NCI-H345 treated with DMSO at 0.1 percent for 48 hours (cell line): ENCODE data around the gene PCYT2.

Experiments
- DNase-seq: peaks from one replicate; lab custom pipeline; 2025; ENCODE audit not compliant: unreplicated experiment; lab: John Stamatoyannopoulos, UW

Gene PCYT2

DNA sequence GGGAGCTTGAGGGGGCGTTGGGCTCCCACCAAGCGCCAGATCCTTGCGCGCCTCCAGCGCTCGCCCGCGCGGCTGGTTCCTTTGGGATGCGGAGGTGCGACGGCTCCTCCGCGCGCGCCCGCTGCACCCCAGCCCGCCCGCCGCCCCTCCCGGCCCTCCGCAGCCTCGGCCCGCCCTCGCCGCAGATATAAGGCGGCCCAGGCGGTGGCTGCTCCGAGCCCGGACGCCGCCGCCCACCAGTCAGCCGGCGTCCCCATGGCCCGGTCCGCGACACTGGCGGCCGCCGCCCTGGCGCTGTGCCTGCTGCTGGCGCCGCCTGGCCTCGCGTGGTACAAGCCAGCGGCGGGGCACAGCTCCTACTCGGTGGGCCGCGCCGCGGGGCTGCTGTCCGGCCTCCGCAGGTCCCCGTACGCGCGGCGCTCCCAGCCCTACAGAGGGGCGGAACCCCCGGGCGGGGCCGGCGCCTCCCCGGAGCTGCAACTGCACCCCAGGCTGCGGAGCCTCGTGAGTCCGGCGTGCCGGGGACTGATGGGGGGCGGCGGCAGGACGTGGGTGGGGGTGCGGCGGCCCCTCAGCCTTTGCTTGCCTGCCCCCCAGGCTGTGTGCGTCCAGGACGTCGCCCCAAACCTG is 9.1 kb downstream of the PCYT2 start, which contains the start of gene NPB:
TSS of gene NPB (plus strand) at position 216 of the 630 bp plus-strand sequence. CDS start at position 256, 40 bp downstream.
- no peak for DNase-seq

- no peak for DNase-seq
Observed at GRCh38 chr17:81901167-81902022, 9.8 kb downstream of the PCYT2 start.

GRCh38 chr17:81900181-81900820 is 10.9 kb downstream of the PCYT2 start:
- no peak for DNase-seq

GRCh38 chr17:81899514-81900166 is 11.6 kb downstream of the PCYT2 start:
- DNase-seq: no peak

DNA sequence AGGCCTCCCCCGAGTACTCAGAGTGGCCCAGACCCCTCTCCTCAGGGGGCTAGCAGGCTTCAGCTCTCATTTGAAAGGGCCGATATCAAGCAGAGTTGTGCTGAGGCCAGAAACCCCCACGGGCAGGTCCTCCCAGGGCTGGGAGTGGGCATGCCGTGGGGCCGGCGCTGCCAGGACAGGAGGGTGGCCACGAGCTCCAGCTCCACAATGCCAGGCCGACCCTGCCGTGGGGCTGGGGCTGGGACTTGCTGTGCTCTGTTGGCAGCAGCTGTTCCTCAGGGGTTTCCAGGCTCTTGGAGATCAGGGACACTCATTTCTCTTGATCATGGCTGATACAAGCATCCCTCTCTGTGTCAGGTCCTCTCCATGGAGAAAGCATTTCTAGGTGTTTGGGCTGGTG is 12.3 kb downstream of the PCYT2 start:
- DNase-seq: no peak

DNA sequence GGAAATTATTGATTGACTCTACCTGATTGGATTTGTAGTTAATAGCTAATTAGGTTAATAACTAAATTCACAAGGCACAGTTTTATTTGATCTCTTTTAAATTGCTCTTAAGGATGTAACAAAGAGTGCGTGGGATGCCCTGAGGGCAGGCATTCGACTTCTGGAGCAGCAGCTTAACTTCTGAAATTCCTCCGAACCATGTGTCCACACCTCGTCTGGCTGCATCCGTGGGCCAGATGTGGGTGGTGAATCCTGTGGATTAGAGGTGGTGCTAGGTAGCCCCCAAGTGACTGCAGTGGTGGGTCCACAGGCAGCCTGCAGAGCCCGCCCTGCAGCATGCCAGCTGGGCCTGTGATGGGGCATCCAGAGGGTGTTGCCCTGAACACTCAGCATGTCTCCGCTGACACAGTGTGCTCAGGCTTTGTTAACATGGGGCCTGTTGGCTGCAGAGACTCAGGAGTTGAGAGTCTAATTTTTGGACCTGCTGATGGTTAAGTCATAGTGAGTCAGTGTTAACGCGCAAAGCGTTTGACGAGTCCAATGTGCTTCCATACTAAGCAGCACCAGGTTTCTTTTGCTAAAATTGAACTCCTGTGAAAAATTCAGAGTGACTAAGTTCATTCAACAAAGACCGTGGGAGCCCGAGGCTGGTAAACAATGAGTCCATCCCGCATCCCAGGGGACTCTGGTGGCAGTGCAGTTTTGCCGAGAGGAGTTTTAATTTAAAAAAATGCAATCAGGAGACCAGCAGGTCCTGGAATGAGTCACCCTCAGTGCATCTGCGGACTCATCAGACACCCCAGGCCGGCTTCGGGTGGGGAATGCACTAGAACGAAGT is 13.0 kb downstream of the PCYT2 start:
- DNase-seq: no peak

DNA sequence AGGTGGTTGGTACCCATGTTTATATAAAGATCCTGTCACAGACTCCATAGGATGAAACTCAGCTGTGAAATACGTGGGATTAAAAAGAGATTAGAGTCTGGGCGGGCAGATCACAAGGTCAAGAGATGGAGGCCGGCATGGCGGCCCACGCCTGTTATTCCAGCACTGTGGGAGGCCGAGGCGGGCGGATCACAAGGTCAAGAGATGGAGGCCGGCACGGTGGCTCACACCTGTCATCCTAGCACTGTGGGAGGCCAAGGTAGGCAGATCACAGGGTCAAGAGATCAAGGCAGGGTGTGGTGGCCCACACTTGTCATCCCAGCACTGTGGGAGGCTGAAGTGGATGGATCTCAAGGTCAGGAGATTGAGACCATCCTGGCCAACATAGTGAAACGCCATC is 15.8 kb downstream of the PCYT2 start:
- no peak for DNase-seq

GRCh38 chr17:81891303-81891552 is 20.0 kb downstream of the PCYT2 start:
- no peak for DNase-seq

GRCh38 chr17:81890447-81891302 is 20.5 kb downstream of the PCYT2 start:
- DNase-seq: no peak

GRCh38 chr17:81889602-81890001 is 21.6 kb downstream of the PCYT2 start:
- no peak for DNase-seq

GRCh38 chr17:81888988-81889595 is 22.1 kb downstream of the PCYT2 start:
- no peak for DNase-seq

DNA sequence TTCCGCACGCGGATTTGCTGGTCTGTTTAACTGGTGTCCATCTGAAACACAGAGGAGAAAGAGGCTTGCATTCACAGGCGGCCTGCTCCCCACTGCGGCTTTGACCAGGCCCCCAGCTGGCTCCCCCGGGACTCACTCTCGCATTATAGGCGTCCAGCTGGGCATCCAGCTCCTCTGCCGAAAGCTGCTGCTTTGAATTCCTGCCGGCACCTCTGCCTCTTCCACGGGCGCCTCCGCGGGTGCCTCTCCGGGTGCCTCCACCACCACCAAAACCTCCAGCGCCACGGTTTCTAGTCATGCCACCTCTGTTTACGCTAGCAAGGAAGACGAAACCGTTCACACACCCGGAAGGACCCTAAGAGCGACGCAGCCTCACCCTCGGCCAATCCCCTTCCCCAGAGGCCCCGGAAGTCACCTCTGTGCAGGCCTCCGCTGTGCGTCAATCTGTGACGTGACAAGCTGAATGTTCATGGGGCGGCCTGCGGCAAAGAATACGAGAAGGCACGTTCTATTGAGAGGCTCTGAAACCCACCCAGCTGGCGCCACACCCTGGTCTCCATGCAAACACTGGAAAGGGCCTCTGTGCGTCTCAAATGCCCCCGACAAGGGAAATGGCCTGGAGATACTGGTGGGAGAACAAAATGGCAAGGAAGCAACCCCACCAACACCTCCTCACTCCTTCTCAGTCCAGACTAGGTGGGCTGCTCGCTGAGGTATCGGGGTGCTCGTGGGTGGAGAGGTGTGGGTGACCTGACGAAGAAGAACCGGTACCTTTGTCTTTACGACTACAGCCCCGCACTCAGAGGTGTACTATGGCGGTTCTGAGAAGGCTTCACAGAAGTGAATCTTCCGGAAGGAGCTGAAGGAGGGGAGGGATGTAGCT is 22.9 kb downstream of the PCYT2 start:
- no peak for DNase-seq

- no peak for DNase-seq
Observed at GRCh38 chr17:81885869-81886548, 25.2 kb downstream of the PCYT2 start.

- DNase-seq: no peak
Observed at GRCh38 chr17:81885454-81885853, 25.7 kb downstream of the PCYT2 start.

DNA sequence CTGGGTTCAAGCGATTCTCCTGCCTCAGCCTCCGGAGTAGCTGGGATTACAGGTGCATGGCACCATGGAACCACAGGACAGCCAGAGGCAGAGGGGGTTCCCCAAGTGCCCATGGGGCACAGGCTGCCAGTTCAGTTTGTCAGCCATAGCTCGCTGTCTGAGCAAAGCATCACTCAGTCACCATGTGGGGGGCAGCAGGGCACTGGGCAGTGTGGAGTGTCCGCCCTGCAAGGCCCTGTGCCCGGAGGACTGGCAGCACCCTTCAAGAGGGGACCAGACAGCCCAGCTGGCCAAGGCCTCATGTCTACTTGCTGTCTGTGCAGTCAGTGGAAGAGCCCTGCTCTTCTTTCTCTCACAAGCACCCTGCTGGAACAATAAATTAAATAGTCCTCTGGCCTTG is 26.2 kb downstream of the PCYT2 start:
- DNase-seq: no peak

- DNase-seq: no peak
Observed at GRCh38 chr17:81884520-81884919, 26.7 kb downstream of the PCYT2 start.

DNA sequence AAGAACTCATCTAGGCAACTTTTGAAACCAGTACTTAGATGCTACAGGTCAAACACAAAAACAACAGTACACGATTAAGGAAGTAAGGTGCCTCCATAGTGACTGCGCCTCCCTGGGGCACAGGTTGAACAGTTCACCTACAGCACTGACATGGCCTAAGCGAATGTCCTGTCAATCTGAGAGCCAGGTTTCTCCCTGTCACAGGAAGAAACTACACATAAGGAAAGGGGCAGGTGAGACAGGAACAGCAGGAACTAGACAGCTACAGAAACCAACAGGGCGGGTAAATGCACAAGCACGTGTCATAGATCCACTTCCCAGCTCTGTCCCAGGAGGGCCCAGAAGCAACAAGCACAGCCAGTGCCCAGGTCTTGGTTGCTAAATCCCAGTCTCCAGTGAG is 32.1 kb downstream of the PCYT2 start:
- no peak for DNase-seq

DNA sequence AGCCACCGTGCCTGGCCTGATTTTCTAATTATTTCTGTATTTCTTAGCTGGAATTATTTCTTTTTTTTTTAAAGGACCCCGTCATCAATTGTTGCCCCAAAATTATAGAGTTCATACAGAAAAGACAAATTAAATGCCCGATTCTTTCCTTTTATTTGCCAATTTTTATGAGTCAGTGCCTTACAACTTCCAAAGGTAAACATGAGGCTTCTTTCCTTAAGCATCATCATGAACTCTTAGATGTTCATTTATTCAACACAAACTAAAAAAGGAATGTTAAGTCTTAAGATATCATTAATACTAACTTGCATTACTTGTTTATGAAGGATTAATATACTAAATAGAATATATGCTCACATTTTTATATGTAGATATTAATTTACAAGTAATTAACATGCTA is 32.9 kb downstream of the PCYT2 start:
- DNase-seq: no peak
